NB4 (cell line): ENCODE measurements around the gene ZNF644.

ENCODE experiments used
- CTCF ChIP-seq: IDR thresholded peaks from one replicate; pipeline ENCODE4 v1.5.1; 2012; ENCODE audit warnings: low read depth, low read length
- MAX ChIP-seq: IDR thresholded peaks from 2 replicates; pipeline ENCODE4 v1.6.1; 2011; ENCODE audit warnings: low read depth, low read length
- MYC ChIP-seq: IDR thresholded peaks from 2 replicates; pipeline ENCODE4 v1.6.1; 2011; ENCODE audit warnings: low read depth, low read length
- POLR2A ChIP-seq: IDR thresholded peaks from 2 replicates; pipeline ENCODE4 v1.6.1; 2011; ENCODE audit warnings: mild to moderate bottlenecking; ENCODE audit not compliant: insufficient read length; ENCODE audit errors: extremely low read depth

GRCh38 chr1:90951009-90951408 is 70.8 kb downstream of the ZNF644 start:
- TF ChIP-seq MYC (no peak), CTCF (no peak), POLR2A (no peak), MAX (no peak)
